T-helper 1 cell treated with Interleukin-12 subunit alpha and Interleukin-12 subunit beta and Interleukin-4 antibody, amounts not matched to agents 30 μg/mL and 1 μg/mL, for 36 hours (primary cell): ENCODE data around the gene PSMA7.

ENCODE experiments used
- H3K27ac Mint-ChIP-seq: one replicate; pipeline ENCODE4 v1.8.0; 2021; ENCODE audit warnings: mild to moderate bottlenecking, mixed read lengths
- H3K27me3 Mint-ChIP-seq: one replicate; pipeline ENCODE4 v1.8.0; 2021; ENCODE audit warnings: low read depth, mixed read lengths
- H3K36me3 Mint-ChIP-seq: one replicate; pipeline ENCODE4 v1.8.0; 2021; ENCODE audit warnings: low read depth, mixed read lengths
- H3K4me1 Mint-ChIP-seq: one replicate; pipeline ENCODE4 v1.8.0; 2021; ENCODE audit warnings: low read depth, mixed read lengths
- H3K4me3 Mint-ChIP-seq: one replicate; pipeline ENCODE4 v1.8.0; 2021; ENCODE audit warnings: mild to moderate bottlenecking, moderate library complexity, mixed read lengths
- H3K9me3 Mint-ChIP-seq: one replicate; pipeline ENCODE4 v1.8.0; 2021; ENCODE audit warnings: mixed read lengths

Gene PSMA7

GRCh38 chr20:62129731-62130531 is 13.3 kb downstream of the PSMA7 start:
- Mint-ChIP-seq H3K4me1 (peaks cover 12% of the 10 kb centered on the region), H3K36me3 (peaks cover 50% of the 10 kb centered on the region), H3K4me3 (no peak overlapping the region), H3K27me3 (no peaks in the 10 kb centered on the region), H3K9me3 (no peaks in the 10 kb centered on the region), H3K27ac (no peak overlapping the region)

- peaks cover 21% of the 10 kb centered on the region for H3K4me1 Mint-ChIP-seq
- no peak overlapping the region for H3K27ac Mint-ChIP-seq
- no peak overlapping the region for H3K4me3 Mint-ChIP-seq
- no peaks in the 10 kb centered on the region for H3K27me3 Mint-ChIP-seq
- no peaks in the 10 kb centered on the region for H3K9me3 Mint-ChIP-seq
- H3K36me3 Mint-ChIP-seq: peaks cover 54% of the 10 kb centered on the region
These were observed 14.7 kb downstream of the PSMA7 start for GRCh38 chr20:62128502-62128901.

- Mint-ChIP-seq H3K36me3 (peaks cover 52% of the 10 kb centered on the region), H3K27me3 (no peaks in the 10 kb centered on the region), H3K27ac (no peak overlapping the region), H3K9me3 (no peaks in the 10 kb centered on the region), H3K4me3 (no peak overlapping the region), H3K4me1 (peaks cover 24% of the 10 kb centered on the region)
These were observed 15.4 kb downstream of the PSMA7 start for GRCh38 chr20:62127799-62128198.

GRCh38 chr20:62126141-62126540 is 17.1 kb downstream of the PSMA7 start:
- peaks cover 40% of the 10 kb centered on the region for H3K36me3 Mint-ChIP-seq
- no peaks in the 10 kb centered on the region for H3K27me3 Mint-ChIP-seq
- H3K4me3 Mint-ChIP-seq: no peak overlapping the region
- no peaks in the 10 kb centered on the region for H3K9me3 Mint-ChIP-seq
- no peak overlapping the region for H3K27ac Mint-ChIP-seq
- peaks cover 18% of the 10 kb centered on the region for H3K4me1 Mint-ChIP-seq

GRCh38 chr20:62123450-62124118 is 19.6 kb downstream of the PSMA7 start:
- H3K36me3 Mint-ChIP-seq: peaks cover 25% of the 10 kb centered on the region
- H3K4me3 Mint-ChIP-seq: peak overlapping the region; percentile 84
- H3K27me3 Mint-ChIP-seq: no peaks in the 10 kb centered on the region
- peak overlapping the region; percentile 57 for H3K27ac Mint-ChIP-seq
- H3K9me3 Mint-ChIP-seq: no peaks in the 10 kb centered on the region
- H3K4me1 Mint-ChIP-seq: peaks cover 21% of the 10 kb centered on the region

- Mint-ChIP-seq H3K27me3 (no peaks in the 10 kb centered on the region), H3K36me3 (peaks cover 18% of the 10 kb centered on the region), H3K9me3 (no peaks in the 10 kb centered on the region), H3K27ac (peak overlapping the region; percentile 57), H3K4me3 (peak overlapping the region; percentile 84), H3K4me1 (peaks cover 21% of the 10 kb centered on the region)
These were observed 20.3 kb downstream of the PSMA7 start for GRCh38 chr20:62122654-62123449.

- peaks cover 27% of the 10 kb centered on the region for H3K4me1 Mint-ChIP-seq
- H3K27ac Mint-ChIP-seq: peak within 1 kb of the TSS; percentile 82
- peaks cover 11% of the 10 kb centered on the region for H3K36me3 Mint-ChIP-seq
- H3K4me3 Mint-ChIP-seq: peak within 1 kb of the TSS; percentile 85
- no peaks in the 10 kb centered on the region for H3K27me3 Mint-ChIP-seq
- H3K9me3 Mint-ChIP-seq: no peaks in the 10 kb centered on the region
These were observed 21.2 kb downstream of the PSMA7 start, which contains the start of gene LSM14B for GRCh38 chr20:62121776-62122653. Gene LSM14B (plus strand): TSS chr20:62122475. CDS start chr20:62122667, 192 bp downstream.

GRCh38 chr20:62120990-62121775 is 22.0 kb downstream of the PSMA7 start:
- Mint-ChIP-seq H3K27ac (peak overlapping the region; percentile 82), H3K27me3 (no peaks in the 10 kb centered on the region), H3K4me3 (peak overlapping the region; percentile 85), H3K4me1 (peaks cover 27% of the 10 kb centered on the region), H3K36me3 (peaks cover 7% of the 10 kb centered on the region), H3K9me3 (no peaks in the 10 kb centered on the region)

- Mint-ChIP-seq H3K9me3 (peaks cover 3% of the 10 kb centered on the region), H3K36me3 (peaks cover 7% of the 10 kb centered on the region), H3K27ac (no peak overlapping the region), H3K4me3 (peak overlapping the region; percentile 25), H3K27me3 (no peaks in the 10 kb centered on the region), H3K4me1 (peaks cover 27% of the 10 kb centered on the region)
These were observed 22.8 kb downstream of the PSMA7 start for GRCh38 chr20:62120365-62120762.

- H3K27me3 Mint-ChIP-seq: no peaks in the 10 kb centered on the region
- H3K36me3 Mint-ChIP-seq: peaks cover 7% of the 10 kb centered on the region
- H3K9me3 Mint-ChIP-seq: peaks cover 3% of the 10 kb centered on the region
- H3K4me3 Mint-ChIP-seq: no peak overlapping the region
- H3K4me1 Mint-ChIP-seq: peaks cover 27% of the 10 kb centered on the region
- no peak overlapping the region for H3K27ac Mint-ChIP-seq
These were observed 23.4 kb downstream of the PSMA7 start for GRCh38 chr20:62119591-62120364.

GRCh38 chr20:62119115-62119514 is 24.1 kb downstream of the PSMA7 start:
- H3K36me3 Mint-ChIP-seq: peaks cover 2% of the 10 kb centered on the region
- H3K4me3 Mint-ChIP-seq: no peak overlapping the region
- peaks cover 3% of the 10 kb centered on the region for H3K9me3 Mint-ChIP-seq
- H3K4me1 Mint-ChIP-seq: peaks cover 23% of the 10 kb centered on the region
- H3K27ac Mint-ChIP-seq: no peak overlapping the region
- no peaks in the 10 kb centered on the region for H3K27me3 Mint-ChIP-seq

GRCh38 chr20:62118113-62119043 is 24.8 kb downstream of the PSMA7 start:
- peaks cover 3% of the 10 kb centered on the region for H3K9me3 Mint-ChIP-seq
- peaks cover 1% of the 10 kb centered on the region for H3K36me3 Mint-ChIP-seq
- H3K4me1 Mint-ChIP-seq: peaks cover 16% of the 10 kb centered on the region
- no peak overlapping the region for H3K27ac Mint-ChIP-seq
- no peaks in the 10 kb centered on the region for H3K27me3 Mint-ChIP-seq
- no peak overlapping the region for H3K4me3 Mint-ChIP-seq
